Lung (tissue), 16 donors: Measurements from ENCODE around the gene GUCD1. TPM values are rescaled to one million over a fixed set of nuclear protein-coding genes. Genes with fewer than 3 reads are reported as not detected.
A peak's percentile ranks its signal among the peaks of the same experiment; 100 is the strongest.
"Not testable (repeated sequence)": the region's sequence is repeated elsewhere in the genome, so short reads cannot be mapped to it uniquely, and the experiment has no call there.

Experiments
- ATAC-seq: fragments of 200-7000 bp; cut with Tn5 transposase; one replicate; pipeline ENCODE4 v1.9.1; 2020; ENCODE audit warnings: moderate number of reproducible peaks; ENCODE audit not compliant: insufficient read depth, low FRiP score
- DNase-seq, 3 donors: peaks; one replicate each; pipeline ENCODE4 v3.0.0-alpha.2; 2013 to 2017
- H3K27ac ChIP-seq, 2 donors: one replicate each; pipeline ENCODE4 v1.5.1; 2013; ENCODE audit warnings: mild to moderate bottlenecking in 2 of 2, moderate library complexity in 2 of 2, control low read depth in 1 of 2, inconsistent platforms in 1 of 2, low read depth in 1 of 2, low read length in 1 of 2
- H3K27me3 ChIP-seq, 3 donors: one replicate each; pipeline ENCODE4 v1.5.1; 2013; ENCODE audit warnings: low read length in 2 of 3; ENCODE audit not compliant: control insufficient read depth in 3 of 3, insufficient read depth in 3 of 3
- H3K36me3 ChIP-seq, 4 donors: one replicate each; pipeline ENCODE4 v1.5.1; 2013; ENCODE audit warnings: low read length in 4 of 4, mild to moderate bottlenecking in 1 of 4, moderate library complexity in 1 of 4; ENCODE audit not compliant: control insufficient read depth in 4 of 4, insufficient read depth in 4 of 4
- H3K4me1 ChIP-seq, 5 donors: one replicate each; pipeline ENCODE4 v1.5.1; 2013; ENCODE audit warnings: low read length in 5 of 5, mild to moderate bottlenecking in 2 of 5, moderate library complexity in 1 of 5; ENCODE audit not compliant: control insufficient read depth in 5 of 5, insufficient read depth in 5 of 5
- H3K4me3 ChIP-seq: one replicate; pipeline ENCODE4 v1.5.1; 2013; ENCODE audit warnings: mild to moderate bottlenecking, control low read depth, moderate library complexity
- H3K9ac ChIP-seq, 2 donors: one replicate each; pipeline ENCODE4 v1.5.1; 2013; ENCODE audit warnings: low read length in 2 of 2, control low read depth in 1 of 2; ENCODE audit not compliant: insufficient read depth in 1 of 2
- H3K9me3 ChIP-seq, 4 donors: one replicate each; pipeline ENCODE4 v1.5.1; 2013; ENCODE audit warnings: low read length in 3 of 4, mild to moderate bottlenecking in 1 of 4, moderate library complexity in 1 of 4; ENCODE audit not compliant: control insufficient read depth in 4 of 4, insufficient read depth in 3 of 4
- WGBS, 2 donors: extraction: QIAGEN DNeasy Blood & Tissue Kit; methylation state at CpG; one replicate each; pipeline ENCODE4 v1.1.7; 2013; 5-methylcytosine and 5-hydroxymethylcytosine counted together
- long read RNA-seq, 5 donors: transcript quantifications; one replicate each; lab custom pipeline, GENCODE V29; 2026
- polyA plus RNA-seq, 2 donors: library from polyadenylated mRNA; stranded (reverse); fragments of 200-250 nt; gene quantifications; one replicate each; pipeline ENCODE4 v1.2.1, GENCODE V29; 2013
- total RNA-seq, 2 donors: library from RNA; depleted of rRNA in 1 of 2; stranded (reverse); fragments of >200 nt in 1 of 2; gene quantifications; one replicate each; pipeline ENCODE4 v1.2.1, GENCODE V29; 2014 to 2021
- TF ChIP-seq, protein P1 (sequence below): IDR thresholded peaks from 2 replicates; pipeline ENCODE4 v1.5.1; 2012; ENCODE audit warnings: mild to moderate bottlenecking; ENCODE audit errors: control extremely low read depth, extremely low read depth
- donor health status: control.
- donor health status: control.
- donor health status: Bipolar disorder and iron deficiency.
- donor health status: healthy.
- donor health status: DM: yes; HTN: yes; CAD: no.

Gene GUCD1
- total RNA-seq (100 to 1,000 TPM in 1 of 2 donors, 10 to 100 TPM in 1; 94.6 to 130 TPM), polyA plus RNA-seq (100 to 1,000 TPM in 1 of 2 donors, 10 to 100 TPM in 1; 87.8 to 120 TPM)
- long read RNA-seq, donor 1, transcript GUCD1-206 (6 exons, 3,613 nt) = major isoform, 10 of 17 reads
- long read RNA-seq, donor 1, partial matches to known transcripts = 0 of 17 reads
- long read RNA-seq, donor 1, other reads (novel, unspliced or antisense) = 0 of 17 reads
- long read RNA-seq, donor 2, transcript GUCD1-206 (6 exons, 3,613 nt) = major isoform, 8 of 183 reads
- long read RNA-seq, donor 2, partial matches to known transcripts = 79 of 183 reads
- long read RNA-seq, donor 2, other reads (novel, unspliced or antisense) = 94 of 183 reads
- long read RNA-seq, donor 3, partial matches to known transcripts = 6 of 14 reads
- long read RNA-seq, donor 3, other reads (novel, unspliced or antisense) = 0 of 14 reads
- long read RNA-seq, donor 4, partial matches to known transcripts = 0 of 3 reads
- long read RNA-seq, donor 4, other reads (novel, unspliced or antisense) = 0 of 3 reads
- long read RNA-seq, donor 5, transcript GUCD1-206 (6 exons, 3,613 nt) = major isoform, 6 of 32 reads
- long read RNA-seq, donor 5, partial matches to known transcripts = 19 of 32 reads
- long read RNA-seq, donor 5, other reads (novel, unspliced or antisense) = 0 of 32 reads

- Histone ChIP-seq H3K27me3 (no peaks in the 10 kb centered on the region), H3K9me3 (no peaks in the 10 kb centered on the region), H3K4me1 (peaks cover 9 to 24% (median 19%) of the 10 kb centered on the region in 5 donors), H3K4me3 (peak within 1 kb of the TSS; percentile 97), H3K36me3 (peaks cover 0 to 31% (median 28%) of the 10 kb centered on the region in 4 donors), H3K27ac (peak within 1 kb of the TSS; percentile 97 to 99), H3K9ac (peak within 1 kb of the TSS; percentile 76 to 84)
- ATAC-seq (no peak), DNase-seq (peak; percentile 59 to 61 (median 60))
- TF ChIP-seq, protein P1, sequence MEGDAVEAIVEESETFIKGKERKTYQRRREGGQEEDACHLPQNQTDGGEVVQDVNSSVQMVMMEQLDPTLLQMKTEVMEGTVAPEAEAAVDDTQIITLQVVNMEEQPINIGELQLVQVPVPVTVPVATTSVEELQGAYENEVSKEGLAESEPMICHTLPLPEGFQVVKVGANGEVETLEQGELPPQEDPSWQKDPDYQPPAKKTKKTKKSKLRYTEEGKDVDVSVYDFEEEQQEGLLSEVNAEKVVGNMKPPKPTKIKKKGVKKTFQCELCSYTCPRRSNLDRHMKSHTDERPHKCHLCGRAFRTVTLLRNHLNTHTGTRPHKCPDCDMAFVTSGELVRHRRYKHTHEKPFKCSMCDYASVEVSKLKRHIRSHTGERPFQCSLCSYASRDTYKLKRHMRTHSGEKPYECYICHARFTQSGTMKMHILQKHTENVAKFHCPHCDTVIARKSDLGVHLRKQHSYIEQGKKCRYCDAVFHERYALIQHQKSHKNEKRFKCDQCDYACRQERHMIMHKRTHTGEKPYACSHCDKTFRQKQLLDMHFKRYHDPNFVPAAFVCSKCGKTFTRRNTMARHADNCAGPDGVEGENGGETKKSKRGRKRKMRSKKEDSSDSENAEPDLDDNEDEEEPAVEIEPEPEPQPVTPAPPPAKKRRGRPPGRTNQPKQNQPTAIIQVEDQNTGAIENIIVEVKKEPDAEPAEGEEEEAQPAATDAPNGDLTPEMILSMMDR = no peak
- 0% methylated on average over 52 to 64 of the region's 64 CpGs for WGBS, 2 donors
These were observed at the start of gene GUCD1 for GRCh38 chr22:24554313-24555164. TSS of gene GUCD1 (minus strand) at chr22:24555138. CDS start at chr22:24554991, 147 bp downstream.

- 15 to 26% methylated on average over 18 of the region's 18 CpGs for WGBS, 2 donors
- H3K36me3 ChIP-seq, H3K4me3 ChIP-seq, DNase-seq, H3K9ac ChIP-seq, H3K27me3 ChIP-seq, H3K27ac ChIP-seq, H3K9me3 ChIP-seq: not testable (repeated sequence)
- ATAC-seq = peak; percentile 29
- H3K4me1 ChIP-seq = peaks cover 0 to 10% (median 0%) of the 10 kb centered on the region in 5 donors
These were observed 49.1 kb upstream of the GUCD1 start for GRCh38 chr22:24603770-24604629.

GRCh38 chr22:24602847-24603769 lies 48.2 kb upstream of the GUCD1 start, which contains the start of gene GGT1:
TSS of gene GGT1 (plus strand) at chr22:24603193. CDS start at chr22:24611082, 7,889 bp downstream.
- peak; percentile 10 for ATAC-seq
- not testable (repeated sequence) for H3K36me3 ChIP-seq, H3K9me3 ChIP-seq, H3K27me3 ChIP-seq, DNase-seq, H3K9ac ChIP-seq, H3K4me3 ChIP-seq
- WGBS, 2 donors = 60 to 63% methylated on average over 19 to 22 of the region's 22 CpGs
- H3K27ac ChIP-seq = peak within 1 kb of the TSS in 1 of 2 donors; percentile 62
- H3K4me1 ChIP-seq = peaks cover 0 to 10% (median 0%) of the 10 kb centered on the region in 5 donors

GRCh38 chr22:24602105-24602749 lies 47.3 kb upstream of the GUCD1 start:
- not testable (repeated sequence) for H3K9ac ChIP-seq, H3K27me3 ChIP-seq, H3K36me3 ChIP-seq, ATAC-seq, H3K9me3 ChIP-seq, DNase-seq, H3K4me3 ChIP-seq
- WGBS, 2 donors = 86 to 90% methylated on average over 11 of the region's 11 CpGs
- H3K4me1 ChIP-seq = peaks cover 0 to 10% (median 0%) of the 10 kb centered on the region in 5 donors
- H3K27ac ChIP-seq = peak overlapping the region in 1 of 2 donors; percentile 69
